GM18867 (cell line): ENCODE measurements around the gene RGMB.

Source experiments
- ATAC-seq: cut with Tn5 transposase; IDR thresholded peaks from one replicate; pipeline ENCODE4 v1.9.1; 2021; ENCODE audit warnings: mild to moderate bottlenecking, moderate library complexity; ENCODE audit not compliant: unreplicated experiment

RGMB gene

GRCh38 chr5:98783051-98783649 is 9.7 kb downstream of the RGMB start:
- no peak for ATAC-seq

- no peak for ATAC-seq
Measured at GRCh38 chr5:98784411-98784810, 10.9 kb downstream of the RGMB start.

- no peak for ATAC-seq
Measured at GRCh38 chr5:98785244-98785643, 11.8 kb downstream of the RGMB start.

GRCh38 chr5:98786191-98786853 is 12.9 kb downstream of the RGMB start:
- ATAC-seq, result no peak

GRCh38 chr5:98787131-98787719 is 13.8 kb downstream of the RGMB start:
- ATAC-seq, result no peak

- ATAC-seq, result no peak
Measured at GRCh38 chr5:98789029-98789428, 15.6 kb downstream of the RGMB start.

GRCh38 chr5:98791001-98791519 is 17.6 kb downstream of the RGMB start:
- ATAC-seq, result no peak

- no peak for ATAC-seq
Measured at GRCh38 chr5:98791898-98792580, 18.6 kb downstream of the RGMB start.

GRCh38 chr5:98793223-98793622 is 19.8 kb downstream of the RGMB start:
- ATAC-seq, result no peak

GRCh38 chr5:98794001-98794400 is 20.5 kb downstream of the RGMB start:
- ATAC-seq, result no peak

GRCh38 chr5:98794414-98795080 is 21.1 kb downstream of the RGMB start:
- no peak for ATAC-seq

- ATAC-seq, result no peak
Measured at GRCh38 chr5:98795243-98795642, 21.8 kb downstream of the RGMB start.

- peak; percentile 91 for ATAC-seq
Measured at GRCh38 chr5:98796197-98796972, 22.9 kb downstream of the RGMB start.

- ATAC-seq, result no peak
Measured at GRCh38 chr5:98798371-98798770, 24.9 kb downstream of the RGMB start.

- ATAC-seq, result no peak
Measured at GRCh38 chr5:98798847-98799246, 25.4 kb downstream of the RGMB start.

GRCh38 chr5:98804066-98804465 is 30.6 kb downstream of the RGMB start:
- ATAC-seq, result no peak

GRCh38 chr5:98805070-98805469 is 31.6 kb downstream of the RGMB start:
- ATAC-seq, result no peak

- ATAC-seq, result no peak
Measured at GRCh38 chr5:98807806-98808205, 34.3 kb downstream of the RGMB start.

- no peak for ATAC-seq
Measured at GRCh38 chr5:98810206-98810605, 36.7 kb downstream of the RGMB start.

- ATAC-seq, result peak; percentile 65
Measured at GRCh38 chr5:98813755-98814154, 40.3 kb downstream of the RGMB start.
